SK-N-DZ (cell line): ENCODE measurements around the gene FAM120AOS. TPM values are rescaled to one million over a fixed set of nuclear protein-coding genes. Genes with fewer than 3 reads are reported as not detected.
A peak's percentile ranks its signal among the peaks of the same experiment; 100 is the strongest.

Experiments used
- DNase-seq: peaks from one replicate; pipeline ENCODE4 v3.0.0-alpha.2; 2015; ENCODE audit warnings: low spot score
- polyA plus RNA-seq, 2 experiments: library from polyadenylated mRNA; depleted of rRNA; stranded (reverse); fragments of >200 nt; gene quantifications; 2 replicates each; pipeline ENCODE4 v1.2.3, GENCODE V29; 2014

FAM120AOS gene
- 27.2 and 31.6 TPM in 2 replicates for polyA plus RNA-seq (2014; cell fraction: cytosol; rRNA removed)
- 15.8 and 20.8 TPM in 2 replicates for polyA plus RNA-seq (2014; cell fraction: nucleus; rRNA removed)

DNA sequence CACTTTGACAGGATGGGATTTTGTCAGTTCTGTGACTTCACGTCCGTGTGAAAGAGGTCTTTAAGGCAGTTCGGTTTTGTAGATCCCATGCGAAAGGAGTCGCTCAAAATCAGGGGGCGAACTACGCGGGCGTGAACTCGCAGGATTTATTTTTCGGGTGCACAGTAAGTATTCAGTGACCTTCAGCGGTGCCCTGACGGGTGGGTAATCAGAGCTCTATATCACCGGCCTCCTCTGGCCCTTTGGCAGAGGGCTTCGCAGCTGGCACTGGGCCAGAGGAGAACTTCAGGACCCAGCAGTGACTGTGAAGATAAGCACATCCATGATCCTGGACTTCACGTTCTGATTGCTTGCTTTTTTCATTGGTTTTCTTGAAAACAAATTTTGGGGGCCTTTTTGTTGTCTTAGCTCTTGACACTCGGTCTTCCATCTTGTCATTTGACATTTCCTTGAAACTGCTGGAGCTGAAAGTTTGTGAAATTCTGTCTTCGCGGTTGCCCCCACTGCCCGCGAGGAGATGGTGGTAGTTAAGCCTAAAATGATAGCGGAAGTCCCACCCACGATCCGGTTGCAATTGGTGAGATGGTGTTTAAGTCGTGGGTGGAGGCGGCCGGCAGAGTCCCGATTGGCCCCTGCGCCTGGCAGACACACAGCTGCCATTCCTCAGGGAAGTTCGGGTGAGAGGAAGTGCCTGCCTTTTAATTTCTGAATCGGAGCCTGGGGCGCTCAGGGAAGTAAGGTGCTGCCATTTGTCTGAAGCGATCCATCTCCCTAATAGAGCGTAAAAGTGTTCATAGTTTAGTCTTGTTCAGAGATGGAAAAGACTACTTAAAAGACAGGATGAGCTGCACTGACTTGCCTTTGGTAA, at the start of gene FAM120AOS:
FAM120AOS (minus strand) TSS at position 535 of the 868 bp plus-strand sequence. CDS start 872 bp downstream, outside the sequence.
- DNase-seq = peak; percentile 90

DNA sequence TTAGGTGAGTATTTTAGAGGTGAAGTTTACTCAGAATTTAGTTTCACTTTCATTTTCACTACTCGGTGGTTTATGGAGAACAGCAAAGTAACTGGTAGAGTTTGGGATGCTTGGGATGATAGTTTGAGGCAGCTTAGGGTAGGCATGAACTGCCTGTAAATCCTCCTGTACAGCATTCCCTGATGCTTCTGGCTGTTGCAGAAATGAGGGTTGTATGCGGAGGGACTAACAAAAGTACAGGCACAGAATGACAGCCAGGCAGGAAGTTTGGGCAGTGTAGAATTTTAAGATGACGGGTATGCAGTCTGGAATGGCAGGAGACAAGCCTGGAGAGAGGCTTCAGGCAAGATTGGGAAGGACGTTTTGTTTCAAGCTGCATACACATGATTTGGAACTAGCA, 48.0 kb upstream of the FAM120AOS start:
- DNase-seq = no peak

DNA sequence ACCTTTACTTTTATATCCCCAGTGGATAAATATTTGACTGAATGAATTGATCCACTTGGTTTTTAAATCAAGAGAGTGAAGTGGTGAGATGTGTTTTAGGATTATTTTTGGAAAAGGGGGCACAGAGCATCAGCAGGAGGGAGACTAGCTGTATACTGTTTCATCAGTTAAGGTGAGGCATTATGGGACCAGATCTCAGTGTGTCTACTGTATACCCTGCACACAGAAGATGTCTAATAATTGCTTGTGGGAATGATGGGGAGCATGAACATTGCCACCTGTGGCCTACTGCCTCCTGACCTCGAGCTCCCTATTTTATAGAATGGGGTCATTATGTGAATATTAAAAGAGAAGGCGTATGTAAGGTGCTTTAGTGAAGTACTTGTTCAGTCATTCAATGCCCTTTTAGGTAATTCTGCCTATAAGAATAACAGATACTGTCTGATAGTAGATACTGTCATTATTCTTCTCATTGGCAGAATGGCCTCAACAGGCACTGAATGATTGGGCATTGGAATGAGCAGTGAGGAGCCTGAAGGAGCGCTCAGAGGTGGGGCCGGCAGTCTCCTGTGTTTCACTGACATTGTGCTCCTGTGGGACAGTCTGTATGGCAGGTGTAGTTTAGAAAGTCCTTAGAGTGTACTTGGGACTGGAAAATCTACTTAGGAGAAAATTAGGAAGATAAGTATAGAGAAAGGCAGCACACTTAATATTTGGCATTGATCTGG, 47.4 kb upstream of the FAM120AOS start:
- DNase-seq = no peak

DNA sequence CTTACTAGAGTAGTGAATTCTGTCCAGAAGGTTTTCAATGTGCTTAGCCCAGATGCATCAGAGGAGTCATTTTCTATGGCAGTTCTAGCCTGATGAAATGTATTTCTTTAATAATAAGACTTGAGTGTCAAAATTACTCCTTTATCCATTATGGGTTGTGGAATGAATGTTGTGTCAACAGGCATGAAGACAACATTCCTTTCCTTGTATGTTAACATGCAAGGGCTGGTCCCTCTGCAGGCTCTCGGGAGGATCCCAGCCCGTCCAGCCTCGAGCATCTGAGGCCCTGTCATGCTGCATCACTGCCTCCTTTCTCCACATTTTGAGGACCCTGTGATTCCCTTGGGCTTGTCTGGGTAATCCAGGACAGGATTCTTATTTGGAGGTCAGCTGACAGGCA, 42.9 kb upstream of the FAM120AOS start:
- no peak for DNase-seq

DNA sequence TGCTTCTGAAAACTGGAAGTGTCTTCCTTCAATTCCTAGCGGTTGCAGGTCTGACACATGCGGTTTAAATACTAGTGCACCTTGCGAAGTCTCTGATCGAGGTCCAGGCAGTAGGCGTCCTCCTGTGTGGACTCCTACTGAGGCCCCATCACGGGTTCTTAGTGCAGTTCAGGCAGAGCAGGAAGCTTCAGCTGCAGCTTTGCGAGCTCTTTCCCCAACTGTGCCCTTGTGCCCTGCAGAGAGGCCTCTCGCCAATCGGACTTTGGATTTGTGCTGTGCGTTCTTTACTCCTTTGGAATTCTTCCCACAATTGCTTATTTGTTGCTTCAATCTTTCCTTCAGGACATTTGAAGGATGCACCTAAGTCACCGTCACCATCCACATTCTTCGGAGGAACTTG, 40.6 kb upstream of the FAM120AOS start:
- DNase-seq = no peak

DNA sequence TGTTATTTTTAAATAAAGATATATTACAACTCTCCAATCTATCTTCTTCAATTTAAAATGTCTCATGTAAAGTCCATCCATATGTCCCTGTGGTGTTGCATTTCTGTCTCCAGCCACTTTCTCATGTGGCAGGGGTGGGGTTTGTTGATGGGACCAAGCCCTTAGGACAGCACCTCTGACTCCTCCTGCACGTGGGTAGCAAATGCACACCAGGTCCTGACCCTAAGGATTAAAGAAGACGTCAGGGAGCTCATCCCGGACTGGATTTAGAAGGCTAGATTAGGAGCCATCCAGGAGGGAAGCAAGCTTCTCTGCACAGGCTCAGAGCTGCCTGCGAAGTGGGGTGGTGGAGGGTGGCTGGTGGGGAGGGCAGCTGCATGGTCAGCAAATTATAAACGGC, 38.9 kb upstream of the FAM120AOS start:
- no peak for DNase-seq

DNA sequence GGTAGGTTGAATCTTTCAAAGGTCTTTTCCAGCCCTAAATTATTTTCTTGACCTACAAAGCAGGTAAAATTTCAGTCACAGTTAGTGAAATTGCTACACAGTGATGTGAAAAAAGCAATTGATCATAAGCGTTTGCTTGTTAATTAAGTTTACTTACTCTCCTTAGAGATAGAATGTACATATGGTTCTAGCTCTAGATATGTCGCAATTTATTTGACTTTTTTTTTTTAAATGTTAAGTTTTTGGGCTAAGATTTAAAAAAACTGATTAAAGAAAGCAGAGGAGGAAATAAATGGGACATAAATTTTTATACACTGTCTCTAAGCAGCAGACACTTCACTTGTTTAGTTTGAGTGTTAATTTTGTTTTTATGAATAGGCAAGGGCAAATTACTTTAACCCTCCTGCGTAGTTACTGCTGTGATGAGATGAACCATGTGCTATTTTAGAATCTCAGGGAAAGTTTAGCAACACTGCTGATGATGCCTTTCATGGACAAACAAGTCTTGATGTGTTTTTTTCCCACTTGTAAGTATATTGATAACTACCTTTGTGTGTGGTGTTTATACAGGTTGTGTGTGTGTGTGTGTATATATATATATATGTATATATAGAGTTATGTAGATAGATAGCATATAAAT, 38.3 kb upstream of the FAM120AOS start:
- DNase-seq = no peak

DNA sequence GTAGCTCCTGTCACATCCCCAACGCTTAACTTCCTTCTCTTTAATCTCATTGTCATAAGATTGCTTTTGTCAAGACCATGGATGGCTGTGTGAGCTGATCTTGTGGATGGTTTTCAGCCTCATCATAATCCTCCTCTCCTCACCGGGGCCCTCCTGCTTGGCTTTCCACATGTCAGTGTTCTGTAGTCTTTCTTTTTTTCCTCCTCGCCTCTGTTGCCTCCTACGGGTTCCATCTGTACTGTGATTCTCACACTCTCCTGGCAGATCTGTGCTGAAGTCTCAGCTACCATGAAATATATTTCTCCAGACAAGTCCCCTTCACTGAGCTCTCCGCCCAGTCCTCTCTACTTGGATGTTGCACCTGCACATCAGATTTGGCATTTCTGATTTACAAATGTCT, 34.9 kb upstream of the FAM120AOS start:
- no peak for DNase-seq

DNA sequence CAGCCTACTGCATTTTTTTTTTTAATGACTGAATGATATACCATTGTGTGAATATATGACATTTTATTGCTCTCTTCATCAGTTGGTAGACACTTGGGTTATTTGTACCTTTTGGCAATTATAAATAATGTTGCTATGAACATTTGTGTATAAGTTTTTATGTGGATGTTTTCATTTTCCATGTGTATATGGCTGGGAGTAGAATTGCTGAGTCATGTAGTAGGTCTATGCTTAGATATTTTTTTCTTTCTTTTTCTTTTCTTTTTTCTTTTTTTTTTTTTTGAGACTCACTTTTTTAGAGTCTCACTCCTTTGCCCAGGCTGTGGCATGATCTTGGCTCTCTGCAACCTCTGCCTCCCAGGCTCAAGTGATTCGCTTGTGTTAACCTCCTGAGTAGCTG, 32.9 kb upstream of the FAM120AOS start:
- no peak for DNase-seq

DNA sequence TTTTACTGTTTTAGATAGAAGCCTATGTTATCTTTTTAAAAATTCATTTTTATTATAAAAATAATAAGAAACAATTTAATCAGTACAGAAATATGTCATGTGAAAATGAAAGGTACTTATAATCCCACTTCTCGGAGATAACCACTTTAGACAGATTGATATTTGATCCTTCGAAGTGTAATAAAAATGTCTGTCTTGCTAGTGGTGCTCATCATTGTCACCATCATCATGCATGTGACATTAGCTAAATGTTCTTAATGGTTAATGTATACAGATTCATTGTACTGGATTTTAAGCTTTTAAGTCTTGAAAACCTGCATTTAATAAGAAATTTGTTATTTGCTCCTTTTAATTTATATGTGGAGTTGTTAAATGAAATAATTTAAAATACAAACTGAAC, 30.1 kb upstream of the FAM120AOS start:
- no peak for DNase-seq

DNA sequence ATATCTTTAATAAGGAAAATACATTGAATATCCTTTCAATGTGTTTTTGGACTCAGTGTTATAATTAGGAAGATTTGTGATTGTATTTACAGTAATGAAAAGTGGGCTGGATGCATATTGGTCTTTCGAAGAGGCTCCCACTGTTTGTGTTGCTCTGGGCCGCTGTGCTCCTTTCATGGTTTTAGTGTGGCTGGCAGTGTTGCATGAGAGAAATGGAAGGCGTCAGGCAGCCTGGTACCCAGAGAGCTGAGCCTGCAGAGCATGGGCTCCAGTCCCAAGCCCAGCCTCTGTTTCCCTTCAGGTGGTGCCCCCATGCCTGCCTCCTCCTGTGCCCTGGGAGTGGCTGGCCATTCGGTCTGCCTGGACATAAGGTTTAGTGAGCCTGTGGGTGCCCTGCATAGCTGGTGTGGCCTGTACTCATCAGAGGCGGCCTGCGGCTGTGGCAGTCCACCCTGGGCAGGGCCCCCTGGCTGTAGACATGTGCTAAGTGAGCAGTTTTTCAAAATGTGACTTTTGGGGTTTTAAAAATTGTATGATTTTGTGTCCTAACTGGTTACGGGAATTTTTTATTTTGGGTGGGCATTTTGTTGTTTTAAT, 27.4 kb upstream of the FAM120AOS start:
- DNase-seq = no peak

DNA sequence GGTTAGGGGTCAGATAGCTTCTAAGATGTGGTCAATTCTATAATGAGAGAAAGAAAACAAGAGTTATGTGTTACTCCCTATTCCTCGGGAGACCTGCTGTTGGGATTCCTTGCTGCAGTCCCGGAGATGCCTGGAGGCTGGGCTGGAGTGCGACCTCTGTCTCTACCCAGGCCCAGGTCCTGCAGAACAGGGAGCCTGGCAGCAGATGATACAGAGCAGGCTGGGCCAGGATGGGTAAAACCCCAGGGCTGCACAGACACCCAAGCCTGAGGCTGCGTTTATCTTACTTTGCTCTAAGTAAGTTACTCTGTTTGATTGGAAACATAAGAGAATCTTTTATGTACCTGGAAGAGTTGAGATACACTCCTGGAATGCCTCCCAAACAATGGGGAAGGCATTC, 26.9 kb upstream of the FAM120AOS start:
- DNase-seq = no peak

DNA sequence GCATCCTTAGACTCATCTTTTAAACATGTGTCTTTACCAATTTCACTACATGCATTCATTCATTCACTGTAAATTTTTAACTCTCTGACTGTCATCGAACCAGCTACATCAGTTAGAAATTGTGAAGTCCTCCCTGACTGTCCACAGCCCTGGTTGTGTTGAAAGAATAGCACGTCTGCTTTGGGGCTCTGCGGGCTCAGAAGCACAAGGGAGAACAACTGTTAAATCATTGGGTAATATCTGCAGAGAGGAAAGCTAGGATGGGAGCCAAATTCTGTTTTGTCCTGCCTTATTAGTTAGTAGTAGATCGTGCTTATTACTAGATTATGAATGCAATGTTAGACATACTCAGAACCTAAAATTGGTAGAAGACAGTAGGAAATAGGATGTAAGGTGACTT, 26.3 kb upstream of the FAM120AOS start:
- no peak for DNase-seq

DNA sequence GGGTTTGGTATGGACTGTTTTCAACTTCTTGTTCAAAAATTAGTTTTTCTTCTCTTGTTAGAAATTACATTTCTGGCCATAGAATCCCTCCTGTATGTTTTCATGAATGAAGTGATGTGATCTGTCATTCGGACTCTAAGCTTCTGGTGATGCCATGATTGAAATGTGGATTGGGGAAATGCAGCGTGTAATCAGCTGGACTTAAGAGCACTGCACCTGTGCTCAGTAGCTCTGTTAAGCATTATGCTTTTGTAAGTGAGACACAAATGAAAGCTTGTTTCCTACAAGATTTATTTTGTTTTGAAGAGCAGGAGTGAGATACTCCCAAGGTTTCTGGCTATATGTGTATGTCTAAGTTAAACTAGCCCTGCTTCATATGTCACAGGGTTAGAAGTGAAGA, 24.0 kb upstream of the FAM120AOS start:
- DNase-seq = no peak

DNA sequence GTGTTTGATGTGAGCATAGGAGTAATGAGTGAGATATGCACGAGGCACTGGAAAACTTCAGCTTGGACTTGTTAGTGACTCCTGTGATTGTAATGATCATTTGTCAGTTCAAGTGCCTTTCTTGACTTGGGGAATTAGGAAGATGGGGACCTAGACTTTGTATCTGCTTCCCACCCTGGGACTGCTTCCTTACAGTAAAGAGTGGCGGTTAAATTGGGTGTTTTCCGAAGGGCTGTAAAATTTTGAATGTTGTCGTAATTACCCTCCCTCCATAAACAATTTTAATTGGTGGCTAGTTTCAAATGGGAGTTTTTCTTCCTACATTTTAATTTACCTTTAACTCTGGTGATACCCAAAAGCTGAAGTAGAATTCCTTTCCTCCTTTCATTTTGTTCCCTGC, 23.5 kb upstream of the FAM120AOS start:
- no peak for DNase-seq

DNA sequence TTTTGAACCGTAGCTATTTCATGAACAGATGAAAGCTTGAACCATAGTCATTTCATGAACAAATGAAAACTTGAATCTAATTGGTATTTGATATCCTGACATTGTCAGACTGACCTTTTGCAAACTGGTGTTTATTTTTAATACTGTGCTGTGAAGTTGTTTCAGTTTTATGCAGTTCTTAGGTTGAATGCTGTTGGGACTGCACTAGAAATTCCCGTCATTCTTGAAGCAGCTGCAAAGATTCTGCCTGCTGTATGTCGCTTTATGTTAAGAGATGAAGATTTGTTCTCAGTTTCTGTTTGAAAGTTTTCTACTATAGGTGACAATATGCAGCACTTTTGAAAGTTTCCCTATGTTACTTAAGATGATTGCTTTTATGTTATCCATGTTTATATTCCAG, 22.5 kb upstream of the FAM120AOS start:
- DNase-seq = no peak

DNA sequence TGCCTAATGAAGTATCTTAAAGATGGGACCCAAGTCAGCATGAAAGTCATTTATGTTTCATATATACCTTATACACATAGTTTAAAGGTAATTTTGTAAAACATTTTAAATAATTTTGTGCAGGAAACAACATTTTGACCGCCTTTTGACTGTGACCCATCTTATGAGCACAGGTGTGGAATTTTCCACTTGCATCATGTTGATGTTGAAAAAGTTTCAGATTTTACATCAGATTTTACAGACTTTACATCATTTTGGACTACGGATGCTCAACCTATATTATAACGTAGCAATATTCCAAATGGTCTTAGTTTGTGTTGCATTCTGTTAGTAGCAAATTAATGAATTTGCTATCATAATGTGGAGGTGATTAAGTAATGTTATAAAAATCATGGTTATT, 21.7 kb upstream of the FAM120AOS start:
- no peak for DNase-seq

DNA sequence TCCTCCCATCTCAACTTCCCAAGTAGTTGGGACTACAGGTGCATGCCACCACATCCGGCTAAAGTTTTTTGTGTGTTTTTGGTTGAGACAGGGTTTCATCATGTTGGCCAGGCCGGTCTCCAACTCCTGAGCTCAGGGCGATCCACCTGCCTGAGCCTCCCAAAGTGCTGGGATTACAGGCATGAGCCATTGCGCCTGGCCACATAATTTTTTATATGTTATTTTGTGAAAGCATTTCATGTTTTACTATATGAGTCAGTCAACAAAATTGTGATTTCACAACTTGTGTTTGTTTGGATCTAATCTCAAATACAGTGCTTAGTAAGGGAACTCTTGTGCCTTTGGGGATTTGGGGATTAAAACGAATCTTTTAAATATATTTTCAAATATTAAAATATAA, 20.0 kb upstream of the FAM120AOS start:
- no peak for DNase-seq

DNA sequence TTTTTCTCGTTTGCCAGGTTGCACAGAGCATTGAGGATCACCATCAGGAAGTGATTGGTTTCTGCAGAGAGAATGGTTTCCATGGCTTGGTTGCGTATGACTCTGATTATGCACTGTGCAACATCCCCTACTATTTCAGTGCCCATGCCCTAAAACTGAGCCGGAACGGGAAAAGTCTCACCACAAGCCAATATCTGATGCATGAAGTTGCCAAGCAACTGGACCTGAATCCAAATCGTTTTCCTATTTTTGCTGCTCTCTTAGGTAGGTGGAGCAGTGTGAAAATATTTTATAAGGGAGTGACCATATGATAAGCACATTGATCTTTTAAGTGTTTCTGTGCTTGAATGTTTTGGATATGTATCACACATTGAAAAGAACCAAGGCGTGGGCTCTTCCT, 17.7 kb upstream of the FAM120AOS start:
- no peak for DNase-seq

DNA sequence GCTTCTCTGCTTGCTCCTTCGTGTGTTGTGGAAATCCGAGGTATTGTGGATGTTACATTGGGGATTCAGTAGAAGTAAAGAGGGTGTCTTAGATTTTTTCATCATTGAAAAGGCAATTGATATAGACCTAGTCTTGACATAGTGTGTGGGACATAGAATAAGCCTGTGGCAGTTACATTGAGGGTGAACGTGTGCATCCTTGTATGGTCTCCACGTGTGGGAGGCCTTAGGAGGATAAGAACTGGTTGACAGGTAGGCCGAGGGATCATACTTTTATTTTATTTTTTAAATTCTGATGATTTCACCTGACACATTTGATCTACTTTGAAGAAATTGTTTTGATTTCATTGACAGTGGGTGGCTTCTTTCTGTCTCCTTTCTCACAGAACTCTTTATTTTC, 17.0 kb upstream of the FAM120AOS start:
- DNase-seq = no peak

DNA sequence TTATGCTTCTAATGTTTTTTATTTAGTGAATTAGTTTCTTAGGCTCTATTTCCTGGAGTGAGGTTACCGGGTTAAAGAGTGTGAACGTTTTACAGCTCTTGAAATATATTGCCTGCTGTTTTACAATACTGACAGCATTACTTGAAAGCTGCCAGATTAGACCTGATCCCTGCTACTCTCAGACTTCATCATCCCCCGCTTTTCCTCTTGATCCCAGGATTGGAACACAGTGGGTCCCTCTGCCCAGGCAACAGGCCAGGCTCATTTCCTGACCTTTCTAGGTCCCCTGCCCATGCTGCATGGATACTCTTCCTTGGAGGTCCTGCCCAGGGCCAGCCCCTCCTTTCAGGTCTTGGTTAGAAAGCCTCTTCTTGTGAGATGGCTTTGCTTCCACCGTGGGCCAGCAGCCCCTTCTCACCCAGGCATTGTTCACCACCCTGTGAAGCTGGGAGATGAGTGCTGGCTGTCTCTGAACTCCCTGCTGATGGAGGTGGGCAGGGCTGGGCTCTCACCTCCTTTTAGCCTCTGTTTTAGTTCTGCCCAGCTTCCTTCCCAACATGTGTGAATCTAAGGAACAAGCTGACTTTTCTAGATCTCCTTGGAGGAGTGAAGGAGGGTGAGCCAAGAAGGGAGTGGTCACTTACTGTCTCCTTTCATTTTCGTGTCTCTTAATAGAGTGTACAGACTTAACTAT, 15.5 kb upstream of the FAM120AOS start:
- DNase-seq = no peak
